HEK293 (cell line): ENCODE data around the gene MARK4.

ENCODE experiments used
- CTCF ChIA-PET: fragments of 350-600 bp; formaldehyde crosslinking; extraction: SDS; loops from one replicate; lab custom pipeline; 2021; ENCODE audit warnings: antibody characterized with exemption; lab: Yijun Ruan, JAX
- POLR2A ChIA-PET: fragments of 300-600 bp; formaldehyde crosslinking; extraction: SDS; loops from one replicate; lab custom pipeline; 2020; ENCODE audit warnings: antibody characterized with exemption, inconsistent platforms; lab: Yijun Ruan, JAX
- H3K27ac ChIP-seq: fragments of 200-500 bp; sonication (Bioruptor generic); 2 replicates; pipeline ENCODE4 v1.5.1; 2014; ENCODE audit warnings: low read depth, low read length, control low read depth, inconsistent platforms; ENCODE audit errors: extremely low read depth
- H3K36me3 ChIP-seq, 2 experiments: fragments of 200-500 bp in 1 of 2; sonication (Bioruptor generic) in 1 of 2; 1 replicate in 1 of 2; 2 replicates in 1 of 2; pipeline ENCODE4 v1.5.1; 2014 to 2017; ENCODE audit warnings: inconsistent platforms in 2 of 2, low read length in 2 of 2; ENCODE audit not compliant: control insufficient read depth in 2 of 2, insufficient read depth in 1 of 2
- H3K4me1 ChIP-seq: fragments of 200-500 bp; sonication (Bioruptor generic); 2 replicates; pipeline ENCODE4 v1.5.1; 2014; ENCODE audit warnings: mild to moderate bottlenecking, low read length, inconsistent platforms; ENCODE audit not compliant: control insufficient read depth, insufficient read depth
- H3K4me3 ChIP-seq: 2 replicates; pipeline ENCODE4 v1.5.1; 2011; ENCODE audit warnings: low read depth, mild to moderate bottlenecking, control low read depth, low read length, moderate library complexity
- H3K9me3 ChIP-seq: fragments of 200-500 bp; sonication (Bioruptor generic); 2 replicates; pipeline ENCODE4 v1.5.1; 2014; ENCODE audit warnings: low read depth, low read length, inconsistent platforms; ENCODE audit not compliant: control insufficient read depth, insufficient read depth
- HOXC10 ChIP-seq: sonication (generic); formaldehyde crosslinking; IDR thresholded peaks from 2 replicates; pipeline ENCODE4 v1.8.1; 2023; ENCODE audit warnings: mild to moderate bottlenecking, missing genetic modification reagents
- KLF1 ChIP-seq: fragments of 450-650 bp; formaldehyde crosslinking; IDR thresholded peaks from 2 replicates; pipeline ENCODE4 v1.5.1; 2016; ENCODE audit warnings: missing biosample characterization, missing genetic modification characterization
- KLF7 ChIP-seq: fragments of 450-650 bp; formaldehyde crosslinking; IDR thresholded peaks from 2 replicates; pipeline ENCODE4 v1.5.1; 2016; ENCODE audit warnings: missing biosample characterization, missing genetic modification characterization, borderline replicate concordance
- KLF9 ChIP-seq: fragments of 450-650 bp; formaldehyde crosslinking; IDR thresholded peaks from 2 replicates; pipeline ENCODE4 v1.5.1; 2016; ENCODE audit warnings: missing biosample characterization, missing genetic modification characterization, low read depth
- MZF1 ChIP-seq: fragments of 450-650 bp; formaldehyde crosslinking; IDR thresholded peaks from 2 replicates; pipeline ENCODE4 v1.5.1; 2017; ENCODE audit warnings: missing biosample characterization, missing genetic modification characterization, borderline replicate concordance
- SALL2 ChIP-seq: fragments of 450-650 bp; formaldehyde crosslinking; IDR thresholded peaks from 2 replicates; pipeline ENCODE4 v1.5.0; 2017; ENCODE audit warnings: missing biosample characterization, mild to moderate bottlenecking, missing genetic modification characterization, borderline replicate concordance
- SP2 ChIP-seq: fragments of 450-650 bp; formaldehyde crosslinking; IDR thresholded peaks from 2 replicates; pipeline ENCODE4 v1.5.1; 2016; ENCODE audit warnings: missing biosample characterization, missing genetic modification characterization
- SP7 ChIP-seq: fragments of 450-650 bp; formaldehyde crosslinking; IDR thresholded peaks from 2 replicates; pipeline ENCODE4 v1.5.1; 2016; ENCODE audit warnings: missing biosample characterization, missing genetic modification characterization
- ZNF140 ChIP-seq: fragments of 450-650 bp; formaldehyde crosslinking; IDR thresholded peaks from 2 replicates; pipeline ENCODE4 v1.5.1; 2016; ENCODE audit warnings: missing biosample characterization, missing genetic modification characterization
- ZNF239 ChIP-seq: fragments of 450-650 bp; formaldehyde crosslinking; IDR thresholded peaks from 2 replicates; pipeline ENCODE4 v1.5.1; 2016; ENCODE audit warnings: missing biosample characterization, missing genetic modification characterization
- ZNF433 ChIP-seq: fragments of 450-650 bp; formaldehyde crosslinking; IDR thresholded peaks from 2 replicates; pipeline ENCODE4 v1.5.1; 2016; ENCODE audit warnings: missing biosample characterization, missing genetic modification characterization, low read depth
- ZNF530 ChIP-seq: fragments of 450-650 bp; formaldehyde crosslinking; IDR thresholded peaks from 2 replicates; pipeline ENCODE4 v1.5.1; 2016; ENCODE audit warnings: low read depth, missing biosample characterization, missing genetic modification characterization
- ZNF561 ChIP-seq: fragments of 450-650 bp; IDR thresholded peaks from 2 replicates; pipeline ENCODE4 v1.5.1; 2018; ENCODE audit warnings: missing biosample characterization, missing genetic modification characterization, borderline replicate concordance
- ZNF585B ChIP-seq: fragments of 450-650 bp; formaldehyde crosslinking; IDR thresholded peaks from 2 replicates; pipeline ENCODE4 v1.5.1; 2016; ENCODE audit warnings: missing biosample characterization, missing genetic modification characterization
- ZNF707 ChIP-seq: fragments of 450-650 bp; formaldehyde crosslinking; IDR thresholded peaks from 2 replicates; pipeline ENCODE4 v1.5.1; 2016; ENCODE audit warnings: missing biosample characterization, missing genetic modification characterization
- ZNF776 ChIP-seq: fragments of 450-650 bp; formaldehyde crosslinking; IDR thresholded peaks from 2 replicates; pipeline ENCODE4 v1.5.0; 2017; ENCODE audit warnings: missing biosample characterization, missing genetic modification characterization, borderline replicate concordance
- ZNF830 ChIP-seq: fragments of 450-650 bp; IDR thresholded peaks from 2 replicates; pipeline ENCODE4 v1.5.0; 2018; ENCODE audit warnings: missing biosample characterization, missing genetic modification characterization, low read depth, mild to moderate bottlenecking, moderate library complexity
- ZSCAN30 ChIP-seq: fragments of 450-650 bp; IDR thresholded peaks from 2 replicates; pipeline ENCODE4 v1.5.1; 2018; ENCODE audit warnings: missing biosample characterization, mild to moderate bottlenecking, missing genetic modification characterization, moderate library complexity
- TF ChIP-seq, protein P1 (sequence below): fragments of 450-650 bp; formaldehyde crosslinking; IDR thresholded peaks from 2 replicates; pipeline ENCODE4 v1.5.1; 2016; ENCODE audit warnings: missing biosample characterization, missing genetic modification characterization
- TF ChIP-seq, protein P2 (sequence below): fragments of 450-650 bp; formaldehyde crosslinking; IDR thresholded peaks from 2 replicates; pipeline ENCODE4 v1.5.1; 2017; ENCODE audit warnings: missing biosample characterization, missing genetic modification characterization
- TF ChIP-seq, protein P3 (sequence below): fragments of 450-650 bp; formaldehyde crosslinking; IDR thresholded peaks from 2 replicates; pipeline ENCODE4 v1.5.1; 2017; ENCODE audit warnings: missing biosample characterization, missing genetic modification characterization
- TF ChIP-seq, protein P4 (sequence below): fragments of 450-650 bp; formaldehyde crosslinking; IDR thresholded peaks from 2 replicates; pipeline ENCODE4 v1.5.1; 2016; ENCODE audit warnings: missing biosample characterization, missing genetic modification characterization

The MARK4 gene

DNA sequence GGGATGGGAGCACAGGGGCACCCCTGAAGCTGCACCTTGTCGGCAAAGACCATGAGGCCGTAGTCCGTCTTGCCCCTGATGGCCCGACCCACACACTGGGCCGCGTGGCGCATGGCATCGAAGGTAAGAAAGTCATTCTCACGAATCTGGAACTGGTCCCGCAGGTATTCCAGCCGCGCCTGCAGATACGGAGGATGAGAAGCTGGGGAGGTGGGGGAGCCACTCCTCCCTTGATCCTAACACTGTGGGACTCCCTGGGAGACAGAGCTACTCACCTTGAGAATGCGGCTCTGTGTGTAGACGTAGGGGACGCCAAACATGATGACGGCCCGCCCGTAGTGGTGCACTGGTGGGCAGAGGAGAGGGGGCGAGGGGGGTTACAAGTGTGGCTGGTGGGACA lies 101.4 kb downstream of the MARK4 start:
- no peak for TF ChIP-seq SP7 (tag by site-specific recombination)
- no peak for TF ChIP-seq KLF9
- TF ChIP-seq ZNF830 (tag by site-specific recombination) = no peak
- TF ChIP-seq KLF1 = no peak
- no peak for TF ChIP-seq ZNF530 (tag by site-specific recombination)
- no peak for TF ChIP-seq ZNF433
- TF ChIP-seq ZNF776 (tag by site-specific recombination) = no peak
- TF ChIP-seq ZNF561 = no peak
- TF ChIP-seq, protein P1, sequence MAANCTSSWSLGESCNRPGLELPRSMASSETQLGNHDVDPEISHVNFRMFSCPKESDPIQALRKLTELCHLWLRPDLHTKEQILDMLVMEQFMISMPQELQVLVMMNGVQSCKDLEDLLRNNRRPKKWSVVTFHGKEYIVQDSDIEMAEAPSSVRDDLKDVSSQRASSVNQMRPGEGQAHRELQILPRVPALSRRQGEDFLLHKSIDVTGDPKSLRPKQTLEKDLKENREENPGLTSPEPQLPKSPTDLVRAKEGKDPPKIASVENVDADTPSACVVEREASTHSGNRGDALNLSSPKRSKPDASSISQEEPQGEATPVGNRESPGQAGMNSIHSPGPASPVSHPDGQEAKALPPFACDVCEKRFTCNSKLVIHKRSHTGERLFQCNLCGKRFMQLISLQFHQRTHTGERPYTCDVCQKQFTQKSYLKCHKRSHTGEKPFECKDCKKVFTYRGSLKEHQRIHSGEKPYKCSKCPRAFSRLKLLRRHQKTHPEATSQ (tag by site-specific recombination) = no peak
- TF ChIP-seq, protein P2, sequence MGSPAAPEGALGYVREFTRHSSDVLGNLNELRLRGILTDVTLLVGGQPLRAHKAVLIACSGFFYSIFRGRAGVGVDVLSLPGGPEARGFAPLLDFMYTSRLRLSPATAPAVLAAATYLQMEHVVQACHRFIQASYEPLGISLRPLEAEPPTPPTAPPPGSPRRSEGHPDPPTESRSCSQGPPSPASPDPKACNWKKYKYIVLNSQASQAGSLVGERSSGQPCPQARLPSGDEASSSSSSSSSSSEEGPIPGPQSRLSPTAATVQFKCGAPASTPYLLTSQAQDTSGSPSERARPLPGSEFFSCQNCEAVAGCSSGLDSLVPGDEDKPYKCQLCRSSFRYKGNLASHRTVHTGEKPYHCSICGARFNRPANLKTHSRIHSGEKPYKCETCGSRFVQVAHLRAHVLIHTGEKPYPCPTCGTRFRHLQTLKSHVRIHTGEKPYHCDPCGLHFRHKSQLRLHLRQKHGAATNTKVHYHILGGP = no peak
- TF ChIP-seq, protein P3, sequence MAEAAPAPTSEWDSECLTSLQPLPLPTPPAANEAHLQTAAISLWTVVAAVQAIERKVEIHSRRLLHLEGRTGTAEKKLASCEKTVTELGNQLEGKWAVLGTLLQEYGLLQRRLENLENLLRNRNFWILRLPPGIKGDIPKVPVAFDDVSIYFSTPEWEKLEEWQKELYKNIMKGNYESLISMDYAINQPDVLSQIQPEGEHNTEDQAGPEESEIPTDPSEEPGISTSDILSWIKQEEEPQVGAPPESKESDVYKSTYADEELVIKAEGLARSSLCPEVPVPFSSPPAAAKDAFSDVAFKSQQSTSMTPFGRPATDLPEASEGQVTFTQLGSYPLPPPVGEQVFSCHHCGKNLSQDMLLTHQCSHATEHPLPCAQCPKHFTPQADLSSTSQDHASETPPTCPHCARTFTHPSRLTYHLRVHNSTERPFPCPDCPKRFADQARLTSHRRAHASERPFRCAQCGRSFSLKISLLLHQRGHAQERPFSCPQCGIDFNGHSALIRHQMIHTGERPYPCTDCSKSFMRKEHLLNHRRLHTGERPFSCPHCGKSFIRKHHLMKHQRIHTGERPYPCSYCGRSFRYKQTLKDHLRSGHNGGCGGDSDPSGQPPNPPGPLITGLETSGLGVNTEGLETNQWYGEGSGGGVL (tag by site-specific recombination) = no peak
- TF ChIP-seq SP2 (tag by site-specific recombination) = no peak
- TF ChIP-seq KLF7 (tag by site-specific recombination) = no peak
- ChIA-PET CTCF (interaction anchor here (0.9 to 1.6 kb wide), 3 partner anchors 11 to 50 kb away, joined by 3 to 9 read pairs (median 5); no protein-coding TSS in a partner anchor), POLR2A (interaction anchor here (0.5 kb wide), 1 partner anchor 9 kb away, joined by 3 read pairs; no protein-coding TSS in a partner anchor)
- Histone ChIP-seq H3K27ac (no peak overlapping the region), H3K4me3 (no peak overlapping the region), H3K4me1 (no peaks in the 10 kb centered on the region), H3K9me3 (no peaks in the 10 kb centered on the region), H3K36me3 (peaks cover 19 to 96% of the 10 kb centered on the region in 2 experiments)

DNA sequence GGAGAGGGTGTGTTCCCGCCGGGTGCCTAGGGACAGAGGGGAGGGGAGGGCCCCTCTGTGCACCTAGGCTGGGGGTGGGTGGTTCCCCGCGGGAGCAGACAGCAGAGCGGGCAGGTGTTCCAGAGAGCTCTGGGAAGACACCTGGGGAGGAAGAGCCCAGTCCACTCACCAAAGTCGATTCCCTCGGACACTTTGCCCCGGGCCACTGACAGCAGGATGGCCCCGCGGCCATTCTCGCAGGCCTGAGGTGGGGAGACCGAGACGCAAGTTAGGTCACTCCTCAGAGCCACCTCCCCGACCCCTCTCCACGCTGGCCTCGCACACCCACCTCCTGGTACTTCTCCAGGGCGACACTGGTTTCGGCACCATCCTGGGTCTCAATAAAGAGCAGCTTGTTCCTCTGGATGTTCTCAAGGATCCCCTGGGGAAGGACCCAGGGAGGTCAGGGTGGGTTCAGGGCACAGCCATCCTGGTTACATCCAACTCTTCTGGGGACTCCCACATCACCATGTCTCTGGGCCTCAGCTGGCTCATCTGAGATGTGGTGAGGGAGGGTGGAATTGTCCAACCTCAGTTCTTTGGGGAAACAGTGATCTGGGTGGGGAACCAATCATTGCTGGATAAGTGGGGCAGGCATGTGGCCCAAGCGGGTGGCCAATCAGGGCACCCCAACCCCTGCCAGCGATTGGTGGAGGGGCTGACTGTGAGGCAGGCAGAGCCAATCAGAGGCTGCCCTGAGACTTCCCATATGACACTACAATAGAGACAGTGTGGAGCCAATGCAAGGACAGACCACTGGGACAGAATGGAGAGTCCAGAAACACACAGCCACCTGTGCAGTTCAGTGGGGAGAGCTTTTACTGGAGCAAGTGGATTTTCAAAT lies 102.1 kb downstream of the MARK4 start:
- ChIA-PET CTCF (interaction anchor here (1.6 kb wide), 1 partner anchor 15 kb away, joined by 9 read pairs; no protein-coding TSS in a partner anchor), POLR2A (interaction anchor here (0.5 to 0.6 kb wide), 2 partner anchors 8 to 104 kb away, joined by 3 read pairs; no protein-coding TSS in a partner anchor)
- Histone ChIP-seq H3K4me3 (no peak overlapping the region), H3K4me1 (no peaks in the 10 kb centered on the region), H3K9me3 (no peaks in the 10 kb centered on the region), H3K36me3 (peaks cover 24 to 92% of the 10 kb centered on the region in 2 experiments), H3K27ac (no peak overlapping the region; the same call in 1 of the 2 replicates)
- TF ChIP-seq ZNF140 (tag by site-specific recombination) = no peak
- peak; percentile 54; the same call in 1 of the 2 replicates for TF ChIP-seq ZNF707 (tag by site-specific recombination)
- no peak for TF ChIP-seq SALL2
- peak; percentile 60 for TF ChIP-seq SP2 (tag by site-specific recombination)
- no peak for TF ChIP-seq ZNF585B (tag by site-specific recombination)
- no peak for TF ChIP-seq ZNF239 (tag by site-specific recombination)
- TF ChIP-seq SP7 (tag by site-specific recombination) = no peak
- no peak for TF ChIP-seq HOXC10 (CRISPR knock-in tag)
- TF ChIP-seq, protein P4, sequence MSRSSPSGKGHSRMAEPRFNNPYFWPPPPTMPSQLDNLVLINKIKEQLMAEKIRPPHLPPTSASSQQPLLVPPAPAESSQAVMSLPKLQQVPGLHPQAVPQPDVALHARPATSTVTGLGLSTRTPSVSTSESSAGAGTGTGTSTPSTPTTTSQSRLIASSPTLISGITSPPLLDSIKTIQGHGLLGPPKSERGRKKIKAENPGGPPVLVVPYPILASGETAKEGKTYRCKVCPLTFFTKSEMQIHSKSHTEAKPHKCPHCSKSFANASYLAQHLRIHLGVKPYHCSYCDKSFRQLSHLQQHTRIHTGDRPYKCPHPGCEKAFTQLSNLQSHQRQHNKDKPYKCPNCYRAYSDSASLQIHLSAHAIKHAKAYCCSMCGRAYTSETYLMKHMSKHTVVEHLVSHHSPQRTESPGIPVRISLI = no peak
- TF ChIP-seq ZSCAN30 (tag by site-specific recombination) = no peak
- TF ChIP-seq, protein P2 = no peak
- no peak for TF ChIP-seq MZF1 (tag by site-specific recombination)
